GM18951 (cell line): ENCODE results near the gene IRF2BP2.

Experiments used
- POLR2A ChIP-seq: IDR thresholded peaks from 4 replicates; pipeline ENCODE4 v1.6.1; 2011; ENCODE audit warnings: mild to moderate bottlenecking; ENCODE audit not compliant: insufficient read length, insufficient read depth; ENCODE audit errors: extremely low read depth
- in situ Hi-C: fragments of 300-500 bp; cut with MboI; formaldehyde crosslinking; loops from one replicate; pipeline ENCODE4 v1.12.0; 2022; ENCODE audit warnings: low sequenced_read_pairs, mixed read lengths, inconsistent platforms; ENCODE audit not compliant: unreplicated experiment

The IRF2BP2 gene

DNA sequence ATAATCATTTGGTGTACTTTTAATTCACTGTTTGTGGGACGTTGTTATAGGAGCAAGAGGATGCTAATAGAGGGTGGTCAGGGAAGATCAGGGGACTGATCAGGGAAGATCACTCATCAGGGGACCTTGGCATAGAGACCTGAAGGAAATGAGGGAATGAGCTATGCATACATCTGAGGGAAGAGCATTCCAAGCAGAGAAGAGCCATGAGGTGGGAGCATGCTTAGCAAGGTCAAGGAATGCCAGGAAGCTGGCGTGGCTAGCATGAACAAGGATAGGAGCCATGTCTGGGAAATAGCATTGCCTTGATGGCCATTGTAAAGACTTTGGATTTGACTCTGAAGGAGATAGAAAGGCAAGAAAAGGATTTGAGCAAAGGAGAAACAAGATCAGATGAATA lies 14.1 kb downstream of the IRF2BP2 start:
- in situ Hi-C loops, result loop anchor here (5.0 to 25.0 kb wide), 2 partner anchors 94 to 491 kb away; no protein-coding TSS in a partner anchor
- no peak for TF ChIP-seq POLR2A

DNA sequence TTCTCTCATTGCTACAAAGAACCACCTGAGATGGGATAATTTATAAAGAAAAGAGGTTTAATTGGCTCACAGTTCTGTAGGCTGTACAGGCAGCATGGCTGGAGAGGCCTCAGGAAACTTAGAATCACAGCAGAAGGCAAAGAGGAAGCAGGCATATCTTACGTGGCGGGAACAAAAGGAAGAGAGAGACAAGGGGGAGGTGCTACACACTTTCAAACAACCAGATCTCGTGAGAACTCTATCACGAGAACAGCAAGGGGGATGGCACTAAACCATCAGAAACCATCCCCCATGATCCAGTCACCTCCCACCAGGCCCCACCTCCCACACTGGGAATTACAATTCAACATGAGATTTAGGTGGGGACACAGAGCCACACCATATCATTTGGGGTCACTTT lies 15.4 kb downstream of the IRF2BP2 start:
- in situ Hi-C loops, result loop anchor here (25.0 kb wide), 1 partner anchor 493 kb away; no protein-coding TSS in a partner anchor

DNA sequence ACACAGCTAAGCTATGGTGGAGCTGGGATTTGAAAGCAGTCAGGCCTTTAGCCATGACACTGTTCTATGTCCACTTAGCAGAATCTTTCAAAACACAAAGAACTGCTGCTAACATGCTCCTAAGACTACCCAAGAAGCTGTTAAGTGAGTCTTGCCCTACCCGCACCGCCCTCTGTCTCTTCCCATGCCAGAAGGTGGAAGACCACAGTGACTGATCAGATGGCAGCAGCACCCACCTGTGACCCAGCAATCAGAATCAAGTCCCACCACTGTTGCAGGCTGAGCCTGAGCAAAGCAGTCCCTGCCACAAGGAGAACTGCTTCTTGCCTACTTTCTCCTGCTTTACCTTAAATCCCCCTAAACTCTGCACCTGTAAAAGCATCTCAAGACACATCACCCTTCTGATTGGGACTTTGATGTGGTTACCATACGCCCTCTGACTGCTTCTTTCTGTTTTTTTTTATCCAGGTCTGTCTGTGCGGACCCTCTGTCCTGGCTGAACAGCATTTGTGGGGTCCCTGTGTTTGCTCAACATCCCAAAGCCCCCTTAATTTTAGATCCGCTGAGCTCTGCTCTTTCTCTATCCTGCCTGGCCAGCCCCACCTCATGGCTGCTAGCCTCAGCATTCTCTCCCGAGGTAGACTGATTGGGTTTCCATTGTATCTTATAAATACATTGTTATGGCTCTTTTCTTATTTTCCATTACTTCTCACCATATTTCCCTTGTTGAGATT lies 16.0 kb downstream of the IRF2BP2 start:
- in situ Hi-C loops, result loop anchor here (25.0 kb wide), 1 partner anchor 493 kb away; no protein-coding TSS in a partner anchor
- no peak for TF ChIP-seq POLR2A

DNA sequence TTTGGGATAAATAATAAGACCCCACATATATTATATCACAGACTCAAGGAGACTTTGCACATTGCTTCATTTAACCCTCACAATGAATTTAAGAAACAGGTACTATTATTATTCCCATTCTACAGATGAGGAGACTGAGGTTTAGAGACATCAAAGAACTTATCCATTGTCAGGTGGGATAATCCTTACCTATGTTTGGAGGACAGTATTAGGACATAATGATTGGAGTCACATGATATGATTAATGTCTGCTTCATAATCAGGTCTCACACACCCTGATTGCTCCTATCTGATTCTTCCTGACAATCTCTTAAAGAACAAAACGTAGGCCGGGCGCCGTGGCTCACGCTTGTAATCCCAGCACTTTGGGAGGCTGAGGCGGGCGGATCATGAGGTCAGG lies 16.9 kb downstream of the IRF2BP2 start:
- in situ Hi-C loops, result loop anchor here (25.0 kb wide), 1 partner anchor 494 kb away; no protein-coding TSS in a partner anchor
- no peak for TF ChIP-seq POLR2A

DNA sequence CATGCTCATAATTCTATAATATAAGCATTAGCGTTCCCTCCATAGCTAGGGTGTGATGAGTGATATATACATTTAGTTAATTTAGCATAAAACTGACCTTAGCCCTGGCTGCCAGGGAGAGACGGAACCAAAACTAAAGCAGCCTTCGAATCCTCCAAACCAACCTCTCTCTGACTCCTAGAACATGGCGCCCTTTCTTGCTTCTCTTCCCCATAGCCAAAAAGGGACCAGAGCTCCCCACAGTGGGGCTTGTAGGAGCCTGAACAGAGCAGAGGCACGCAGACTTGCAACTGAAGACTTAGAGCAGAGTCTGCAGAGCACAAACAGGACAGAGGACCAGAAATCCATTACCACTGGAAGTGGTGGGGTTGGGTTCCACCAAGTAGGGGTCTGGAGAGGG lies 17.7 kb downstream of the IRF2BP2 start:
- in situ Hi-C loops, result loop anchor here (25.0 kb wide), 1 partner anchor 495 kb away; no protein-coding TSS in a partner anchor
- no peak for TF ChIP-seq POLR2A

DNA sequence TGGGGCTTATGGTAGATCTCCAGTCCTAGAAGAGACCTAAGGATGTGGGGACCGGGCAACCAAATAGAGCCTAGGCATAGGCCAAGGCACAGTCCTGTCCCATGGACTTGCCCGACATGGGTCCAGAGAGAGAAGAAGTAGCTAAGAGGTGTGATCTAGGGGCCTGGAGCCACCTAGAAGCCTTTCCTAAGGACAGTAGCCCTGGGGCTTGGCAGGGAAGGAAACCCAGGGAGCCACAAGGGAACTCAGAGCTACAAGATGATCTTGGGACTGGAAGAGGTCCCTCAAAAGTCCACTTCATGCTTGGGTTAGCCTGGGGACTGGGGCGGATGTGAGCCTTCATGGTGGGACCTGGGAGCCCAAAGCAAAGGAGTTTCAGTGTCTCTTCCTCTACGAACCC lies 18.8 kb downstream of the IRF2BP2 start:
- TF ChIP-seq POLR2A, result no peak
- in situ Hi-C loops, result loop anchor here (25.0 kb wide), 1 partner anchor 496 kb away; no protein-coding TSS in a partner anchor

DNA sequence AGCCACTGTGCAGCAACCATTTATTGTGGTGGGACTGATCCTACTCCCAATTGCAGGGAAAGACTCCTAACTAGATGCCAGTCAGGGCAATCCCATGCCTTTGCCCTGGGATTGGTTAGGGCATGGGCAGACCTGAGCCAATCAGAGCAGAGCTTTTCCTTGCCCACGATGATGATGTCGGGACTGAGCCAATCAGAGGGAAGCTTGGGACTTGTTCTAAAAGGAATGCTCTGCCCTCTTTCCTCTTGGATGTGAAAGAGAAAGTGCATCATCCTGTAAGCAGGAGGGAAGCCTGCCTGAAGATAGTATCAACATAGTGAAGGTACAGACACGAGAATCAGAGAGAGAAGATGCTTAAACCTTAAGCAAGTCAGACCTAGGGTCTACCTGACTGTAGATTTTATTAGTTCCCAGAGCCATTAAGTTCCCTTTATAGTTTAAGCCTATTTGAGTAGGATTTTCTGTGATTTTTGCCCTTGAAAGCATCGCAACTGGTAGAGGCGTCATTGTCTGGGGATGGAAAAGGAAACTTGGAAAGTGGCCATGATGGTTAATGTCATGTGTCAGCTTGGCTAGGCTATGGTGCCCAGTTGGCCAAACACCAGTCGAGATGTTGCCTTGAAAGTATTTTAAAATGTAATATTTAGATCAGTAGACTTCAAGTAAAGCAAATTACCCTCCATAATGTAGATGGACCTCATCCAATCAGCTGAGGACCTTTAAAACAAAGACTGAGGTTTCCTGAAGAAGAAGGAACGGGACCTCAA lies 19.9 kb downstream of the IRF2BP2 start:
- TF ChIP-seq POLR2A, result no peak
- in situ Hi-C loops, result loop anchor here (25.0 kb wide), 1 partner anchor 497 kb away; no protein-coding TSS in a partner anchor

GRCh38 chr1:234589064-234589800 lies 20.7 kb downstream of the IRF2BP2 start:
- no peak for TF ChIP-seq POLR2A
- in situ Hi-C loops, result loop anchor here (25.0 kb wide), 1 partner anchor 498 kb away; no protein-coding TSS in a partner anchor

GRCh38 chr1:234588386-234588785 lies 21.6 kb downstream of the IRF2BP2 start:
- in situ Hi-C loops, result loop anchor here (25.0 kb wide), 1 partner anchor 499 kb away; no protein-coding TSS in a partner anchor
- no peak for TF ChIP-seq POLR2A

DNA sequence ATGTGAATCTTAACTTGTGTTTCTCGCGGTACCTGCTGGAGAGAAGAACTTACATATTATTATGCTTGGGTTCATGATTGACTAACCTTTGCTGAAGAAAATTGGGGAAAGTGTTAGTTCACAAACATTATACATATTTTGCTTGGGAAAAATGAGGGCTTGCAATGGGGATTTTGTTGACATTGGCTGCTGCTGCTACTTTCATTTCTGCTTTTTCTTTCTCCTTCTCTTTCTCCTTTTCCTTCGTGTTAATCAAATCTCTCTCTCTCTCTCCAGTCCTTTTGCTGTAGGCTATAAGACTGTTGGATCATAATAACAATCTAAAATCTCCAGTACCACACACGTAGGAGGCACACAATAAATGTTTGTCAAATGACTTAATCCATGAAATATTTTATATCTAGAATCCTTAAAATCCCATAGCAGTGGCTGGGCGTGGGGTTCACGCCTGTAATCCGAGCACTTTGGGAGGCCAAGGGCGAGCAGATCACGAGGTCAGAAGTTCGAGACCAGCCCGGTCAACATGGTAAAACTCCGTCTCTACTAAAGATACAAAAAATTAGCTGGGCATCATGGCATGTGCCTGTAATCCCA lies 23.0 kb downstream of the IRF2BP2 start:
- in situ Hi-C loops, result loop anchor here (25.0 kb wide), 1 partner anchor 500 kb away; no protein-coding TSS in a partner anchor

GRCh38 chr1:234586304-234586703 lies 23.7 kb downstream of the IRF2BP2 start:
- in situ Hi-C loops, result loop anchor here (25.0 kb wide), 1 partner anchor 501 kb away; no protein-coding TSS in a partner anchor
- no peak for TF ChIP-seq POLR2A

More for the DNA sequence above, 23.0 kb downstream of the IRF2BP2 start:
- TF ChIP-seq POLR2A, result no peak

DNA sequence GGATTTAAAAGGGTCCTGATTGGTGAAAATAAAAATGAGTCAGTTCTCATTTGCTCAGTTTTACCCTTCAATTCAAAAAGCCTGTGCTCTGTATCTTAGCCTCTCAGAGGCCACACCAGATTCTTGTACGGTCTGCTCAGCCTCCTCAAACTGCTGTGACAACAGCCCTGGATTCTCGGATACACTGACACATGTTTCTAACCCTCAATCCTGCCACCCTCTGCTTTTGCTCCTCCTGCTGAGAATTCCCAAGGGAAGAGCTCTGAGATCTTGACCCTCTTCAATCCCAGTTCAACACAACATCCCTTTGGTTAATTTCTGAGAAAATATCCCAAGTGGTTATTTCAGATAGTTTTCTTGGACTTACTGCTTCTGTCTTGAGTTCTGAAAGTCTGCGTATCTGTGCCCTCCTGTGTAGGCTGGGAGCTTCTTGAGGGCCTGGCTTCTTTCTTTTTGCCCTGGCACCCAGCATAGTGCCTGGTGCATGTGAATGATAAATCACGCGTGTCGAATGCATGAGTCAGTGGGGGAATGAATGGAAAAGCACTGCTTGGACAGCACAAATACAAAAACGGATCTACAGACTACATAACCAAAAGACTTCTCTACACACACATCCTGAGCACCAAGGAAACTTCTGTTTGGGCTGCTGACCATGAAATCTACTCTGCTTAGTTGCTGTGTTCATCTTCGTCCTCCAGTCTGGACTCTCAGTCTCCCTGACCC lies 24.5 kb downstream of the IRF2BP2 start:
- no peak for TF ChIP-seq POLR2A
- in situ Hi-C loops, result loop anchor here (25.0 kb wide), 1 partner anchor 502 kb away; no protein-coding TSS in a partner anchor

GRCh38 chr1:234584926-234585325 lies 25.1 kb downstream of the IRF2BP2 start:
- TF ChIP-seq POLR2A, result no peak

More at GRCh38 chr1:234584926-234585325, 25.1 kb downstream of the IRF2BP2 start:
- in situ Hi-C loops, result loop anchor here (25.0 kb wide), 1 partner anchor 502 kb away; no protein-coding TSS in a partner anchor
